NB4 (cell line): ENCODE measurements around the gene SCYGR5.
A peak's percentile ranks its signal among the peaks of the same experiment; 100 is the strongest.
"Not testable (repeated sequence)": the region's sequence is repeated elsewhere in the genome, so short reads cannot be mapped to it uniquely, and the experiment has no call there.

Experiments
- DNase-seq: peaks from one replicate; pipeline ENCODE4 v3.0.0; 2010; ENCODE audit warnings: low read depth
- H3K4me3 ChIP-seq: one replicate; pipeline ENCODE4 v1.5.1; 2011; ENCODE audit warnings: mild to moderate bottlenecking, low read depth, low read length, moderate library complexity
- MAX ChIP-seq: IDR thresholded peaks from 2 replicates; pipeline ENCODE4 v1.6.1; 2011; ENCODE audit warnings: low read depth, low read length
- MYC ChIP-seq: IDR thresholded peaks from 2 replicates; pipeline ENCODE4 v1.6.1; 2011; ENCODE audit warnings: low read depth, low read length
- POLR2A ChIP-seq: IDR thresholded peaks from 2 replicates; pipeline ENCODE4 v1.6.1; 2011; ENCODE audit warnings: mild to moderate bottlenecking; ENCODE audit not compliant: insufficient read length; ENCODE audit errors: extremely low read depth
- TF ChIP-seq, protein P1 (sequence below): IDR thresholded peaks from one replicate; pipeline ENCODE4 v1.5.1; 2012; ENCODE audit warnings: low read depth, low read length

Gene SCYGR5

DNA sequence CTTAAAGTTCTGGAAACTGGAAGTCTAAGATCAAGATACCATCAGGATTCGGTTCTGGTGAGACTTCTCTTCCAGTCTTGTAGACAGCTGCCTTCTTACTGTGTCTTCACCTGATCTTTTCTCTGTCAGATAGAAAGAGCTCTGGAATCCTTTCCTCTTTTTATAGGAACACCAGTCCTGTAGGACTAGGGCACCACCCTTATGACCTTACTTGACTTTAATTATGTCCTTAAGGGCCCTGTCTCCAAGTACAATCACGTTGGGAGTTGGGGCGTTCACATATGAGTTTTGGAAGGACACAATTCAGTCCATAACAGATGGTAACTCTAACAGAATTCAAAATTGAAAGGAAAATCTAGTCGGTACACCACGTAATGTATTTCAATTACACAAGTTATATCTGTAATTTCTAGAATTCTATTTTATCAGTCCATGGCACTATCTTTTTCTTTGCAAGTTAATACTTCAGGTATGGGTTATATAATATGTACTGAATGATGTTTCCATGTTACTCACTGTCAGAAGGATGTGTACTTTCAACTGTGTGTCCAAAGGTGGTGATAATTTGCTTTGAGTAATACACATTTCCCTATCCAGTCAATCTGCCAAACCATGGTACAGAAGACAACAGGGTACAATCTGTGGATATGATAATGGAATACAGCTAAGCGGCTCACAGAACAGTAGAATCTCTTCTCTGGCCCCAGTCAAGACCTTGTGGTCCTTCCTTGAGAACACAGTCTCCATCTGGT, 1.2 kb upstream of the SCYGR5 start:
- H3K4me3 ChIP-seq: no peak overlapping the region
- DNase-seq: no peak
- no peak for TF ChIP-seq POLR2A
- TF ChIP-seq, protein P1, sequence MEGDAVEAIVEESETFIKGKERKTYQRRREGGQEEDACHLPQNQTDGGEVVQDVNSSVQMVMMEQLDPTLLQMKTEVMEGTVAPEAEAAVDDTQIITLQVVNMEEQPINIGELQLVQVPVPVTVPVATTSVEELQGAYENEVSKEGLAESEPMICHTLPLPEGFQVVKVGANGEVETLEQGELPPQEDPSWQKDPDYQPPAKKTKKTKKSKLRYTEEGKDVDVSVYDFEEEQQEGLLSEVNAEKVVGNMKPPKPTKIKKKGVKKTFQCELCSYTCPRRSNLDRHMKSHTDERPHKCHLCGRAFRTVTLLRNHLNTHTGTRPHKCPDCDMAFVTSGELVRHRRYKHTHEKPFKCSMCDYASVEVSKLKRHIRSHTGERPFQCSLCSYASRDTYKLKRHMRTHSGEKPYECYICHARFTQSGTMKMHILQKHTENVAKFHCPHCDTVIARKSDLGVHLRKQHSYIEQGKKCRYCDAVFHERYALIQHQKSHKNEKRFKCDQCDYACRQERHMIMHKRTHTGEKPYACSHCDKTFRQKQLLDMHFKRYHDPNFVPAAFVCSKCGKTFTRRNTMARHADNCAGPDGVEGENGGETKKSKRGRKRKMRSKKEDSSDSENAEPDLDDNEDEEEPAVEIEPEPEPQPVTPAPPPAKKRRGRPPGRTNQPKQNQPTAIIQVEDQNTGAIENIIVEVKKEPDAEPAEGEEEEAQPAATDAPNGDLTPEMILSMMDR: no peak
- TF ChIP-seq MAX: no peak
- no peak for TF ChIP-seq MYC

DNA sequence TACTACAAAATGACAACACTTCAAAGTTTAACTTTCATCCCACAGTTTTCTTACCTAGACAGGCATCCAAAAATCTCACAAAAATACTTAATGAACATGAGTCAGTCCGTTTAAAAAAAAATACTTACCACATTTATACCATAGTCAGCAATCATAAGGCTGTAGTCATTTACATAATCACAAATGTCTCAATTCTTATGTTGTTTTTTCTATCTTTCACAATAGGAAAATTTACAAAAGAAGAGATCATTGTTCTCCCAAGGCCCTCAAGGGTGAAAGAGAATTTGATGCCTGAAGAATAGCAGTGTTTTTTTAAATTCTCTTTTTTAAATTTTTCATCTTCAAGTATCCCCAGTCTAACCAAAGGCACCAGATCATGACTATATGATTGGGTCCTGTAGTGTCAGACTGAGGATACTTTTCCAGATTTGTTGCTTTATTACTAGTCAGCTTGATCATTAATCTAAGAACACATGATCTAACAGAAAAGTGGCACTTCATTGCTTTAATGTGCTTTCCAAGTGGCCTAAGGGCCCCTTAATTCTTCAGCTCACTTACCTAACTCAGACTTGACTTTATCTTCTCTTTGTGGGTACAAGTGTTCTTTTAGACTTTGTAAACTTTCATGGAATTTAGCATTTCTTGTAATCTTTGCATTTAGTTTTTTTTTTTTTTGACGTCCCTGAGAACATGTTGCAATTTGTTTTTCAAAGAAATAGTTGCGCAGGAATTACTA, 4.7 kb downstream of the SCYGR5 start:
- TF ChIP-seq POLR2A (no peak), MAX (no peak), MYC (no peak)
- TF ChIP-seq, protein P1: no peak
- DNase-seq: no peak
- no peak overlapping the region for H3K4me3 ChIP-seq

GRCh38 chr2:227673620-227674019, 7.0 kb downstream of the SCYGR5 start:
- H3K4me3 ChIP-seq: not testable (repeated sequence)
- DNase-seq: peak; percentile 15

GRCh38 chr2:227674485-227674884, 7.9 kb downstream of the SCYGR5 start:
- TF ChIP-seq MYC (no peak), POLR2A (no peak), MAX (no peak)
- TF ChIP-seq, protein P1: no peak
- no peak overlapping the region for H3K4me3 ChIP-seq
- no peak for DNase-seq

DNA sequence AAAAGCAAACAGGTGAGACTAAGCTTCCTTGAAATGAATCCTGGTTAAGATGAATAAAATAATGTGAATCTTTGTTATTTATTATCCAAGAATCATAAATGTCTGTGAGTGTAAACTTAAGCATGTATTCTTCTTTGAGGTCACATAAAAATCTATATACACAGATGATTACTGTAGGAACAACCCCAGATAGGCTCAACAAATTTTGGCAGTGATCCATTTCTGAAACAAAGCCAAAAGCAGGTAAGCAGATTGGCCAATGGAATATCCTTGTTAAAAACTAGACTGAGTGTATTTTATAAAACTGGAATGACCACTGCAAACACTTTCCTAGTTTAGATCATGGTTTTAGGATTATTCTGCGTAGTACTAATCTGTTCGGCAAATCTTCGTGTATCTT, 11.3 kb downstream of the SCYGR5 start:
- DNase-seq: no peak
- no peak overlapping the region for H3K4me3 ChIP-seq
- TF ChIP-seq, protein P1: no peak
- TF ChIP-seq POLR2A: no peak
- TF ChIP-seq MYC: no peak
- no peak for TF ChIP-seq MAX

- no peak for DNase-seq
- TF ChIP-seq MAX (no peak), MYC (no peak), POLR2A (no peak)
- TF ChIP-seq, protein P1: no peak
- H3K4me3 ChIP-seq: no peak overlapping the region
Observed at GRCh38 chr2:227684258-227684657, 17.7 kb downstream of the SCYGR5 start.
